ENCODE measurements around the gene SEL1L2. TPM values are rescaled to one million over a fixed set of nuclear protein-coding genes. Genes with fewer than 3 reads are reported as not detected.

Gene SEL1L2
- total RNA-seq, 4 donors from 2014 or later = not detected

DNA sequence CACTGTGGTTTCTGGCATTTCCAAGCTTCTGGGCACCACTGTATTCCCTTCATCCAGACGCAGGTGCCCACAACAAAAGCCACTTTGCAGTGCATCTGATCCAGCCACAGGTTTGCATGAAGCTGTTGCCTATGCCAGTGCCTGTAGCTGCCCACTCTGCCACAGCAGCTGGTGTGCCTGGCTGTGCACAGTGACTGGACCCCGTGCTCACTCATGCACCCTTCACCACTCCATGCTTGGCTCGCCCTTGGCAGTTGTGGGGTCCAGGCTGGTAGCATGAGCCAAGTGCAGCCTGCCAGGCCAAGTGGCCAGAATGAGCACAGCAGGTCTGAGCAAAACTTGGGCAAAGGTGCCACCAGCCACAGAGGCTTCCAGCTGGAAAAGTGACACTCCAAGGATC lies 42.7 kb downstream of the SEL1L2 start:
- H3K9me3 ChIP-seq = no peaks in the 10 kb centered on the region
- H3K27me3 ChIP-seq = no peaks in the 10 kb centered on the region
- no peak for DNase-seq
- WGBS, 2 donors = 67 to 73% methylated on average over 1 to 2 of the region's 3 CpGs
- H3K4me3 ChIP-seq = no peak overlapping the region
- no peak overlapping the region for H3K27ac ChIP-seq
- intact Hi-C loops (cut with DNase I) = no loop called here
- TF ChIP-seq POLR2A (IDR thresholded peaks at IDR 0.05) (no peak), CTCF (IDR thresholded peaks at IDR 0.05) (no peak)
- H3K4me1 ChIP-seq = no peaks in the 10 kb centered on the region
- no peaks in the 10 kb centered on the region for H3K36me3 ChIP-seq

- no peak for TF ChIP-seq POLR2A (IDR thresholded peaks at IDR 0.05)
- TF ChIP-seq CTCF (IDR thresholded peaks at IDR 0.05) = no peak
- Histone ChIP-seq H3K4me3 (no peak overlapping the region), H3K36me3 (no peaks in the 10 kb centered on the region), H3K4me1 (no peaks in the 10 kb centered on the region), H3K27ac (no peak overlapping the region), H3K27me3 (no peaks in the 10 kb centered on the region), H3K9me3 (no peaks in the 10 kb centered on the region)
- DNase-seq = no peak
- WGBS, 2 donors = 75 to 77% methylated on average over 7 of the region's 7 CpGs
- intact Hi-C loops (cut with DNase I) = no loop called here
Measured at GRCh38 chr20:13941031-13941430, 49.4 kb downstream of the SEL1L2 start.

DNA sequence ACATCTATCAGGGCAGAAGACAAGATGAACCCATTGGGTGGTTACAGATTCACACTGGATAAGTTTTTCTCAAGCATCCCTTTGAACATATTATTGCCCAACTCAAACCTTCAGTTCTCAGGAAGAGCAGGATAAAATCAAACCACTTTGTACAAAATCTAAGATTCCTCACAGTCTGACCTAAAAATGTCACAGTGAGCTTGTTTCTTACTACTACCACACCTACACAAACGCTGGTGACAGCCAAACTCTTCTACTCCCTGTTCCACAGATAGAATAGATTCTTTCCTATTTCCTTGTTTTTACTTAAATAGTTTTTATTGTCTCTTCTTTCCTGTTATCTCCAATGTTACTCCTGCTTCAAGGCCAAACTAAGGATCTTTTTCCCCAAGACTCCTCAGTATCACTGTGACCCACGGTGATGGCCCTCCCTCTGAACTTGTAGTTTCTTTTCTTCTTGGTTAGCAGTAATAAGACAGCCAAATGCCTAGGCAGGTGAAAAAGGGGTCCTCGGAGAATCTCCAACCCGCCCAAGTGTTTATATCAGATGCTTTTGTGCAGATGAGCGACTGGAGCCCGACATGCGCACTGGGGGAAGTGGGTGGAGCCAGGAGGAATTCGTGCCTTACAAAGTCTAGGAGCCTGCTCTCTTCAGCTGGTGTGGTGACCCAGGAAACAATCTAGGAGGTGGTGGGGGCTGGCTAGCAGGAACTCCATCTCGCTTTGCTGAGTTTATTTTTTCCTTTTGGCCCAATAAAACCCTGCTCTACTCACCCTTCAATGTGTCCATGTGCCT lies 53.4 kb downstream of the SEL1L2 start:
- Histone ChIP-seq H3K27ac (no peak overlapping the region), H3K36me3 (no peaks in the 10 kb centered on the region), H3K27me3 (no peaks in the 10 kb centered on the region), H3K4me3 (no peak overlapping the region), H3K4me1 (no peaks in the 10 kb centered on the region), H3K9me3 (no peaks in the 10 kb centered on the region)
- intact Hi-C loops (cut with DNase I) = no loop called here
- no peak for DNase-seq
- WGBS, 2 donors = 60 to 79% methylated on average over 6 to 9 of the region's 9 CpGs
- TF ChIP-seq CTCF (IDR thresholded peaks at IDR 0.05) = no peak
- no peak for TF ChIP-seq POLR2A (IDR thresholded peaks at IDR 0.05)

GRCh38 chr20:13934992-13935894 lies 55.2 kb downstream of the SEL1L2 start:
- Histone ChIP-seq H3K4me3 (no peak overlapping the region), H3K36me3 (no peaks in the 10 kb centered on the region), H3K27ac (no peak overlapping the region), H3K4me1 (no peaks in the 10 kb centered on the region), H3K27me3 (no peaks in the 10 kb centered on the region), H3K9me3 (no peaks in the 10 kb centered on the region)
- TF ChIP-seq POLR2A (IDR thresholded peaks at IDR 0.05) = no peak
- no peak for TF ChIP-seq CTCF (IDR thresholded peaks at IDR 0.05)
- 44 to 48% methylated on average over 6 of the region's 6 CpGs for WGBS, 2 donors
- no peak for DNase-seq
- intact Hi-C loops (cut with DNase I) = no loop called here

DNA sequence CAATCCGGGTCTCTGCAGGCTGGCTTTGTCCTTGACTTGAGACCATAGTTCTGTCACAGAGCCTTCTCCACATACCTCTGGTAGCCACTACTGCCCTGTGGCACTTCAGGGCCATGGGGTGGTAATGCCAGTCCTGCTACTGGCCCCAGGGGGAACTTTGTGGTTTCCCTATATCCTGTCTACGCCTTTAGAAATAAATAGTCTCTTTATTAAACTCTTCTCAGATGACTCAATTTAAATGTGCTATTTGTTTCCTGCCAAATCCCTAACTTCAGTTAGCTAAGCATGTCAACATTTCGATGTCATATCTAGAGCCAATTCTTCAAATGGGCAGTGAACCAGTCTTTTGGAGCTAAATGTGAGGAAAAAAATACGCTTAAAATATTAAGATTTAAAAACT lies 60.1 kb downstream of the SEL1L2 start:
- H3K27ac ChIP-seq = no peak overlapping the region
- no peaks in the 10 kb centered on the region for H3K9me3 ChIP-seq
- H3K27me3 ChIP-seq = no peaks in the 10 kb centered on the region
- TF ChIP-seq POLR2A (IDR thresholded peaks at IDR 0.05) = no peak
- TF ChIP-seq CTCF (IDR thresholded peaks at IDR 0.05) = no peak
- no peak overlapping the region for H3K4me3 ChIP-seq
- DNase-seq = no peak
- intact Hi-C loops (cut with DNase I) = no loop called here
- H3K4me1 ChIP-seq = no peaks in the 10 kb centered on the region
- WGBS, 2 donors = 26 to 33% methylated on average over 4 of the region's 4 CpGs
- no peaks in the 10 kb centered on the region for H3K36me3 ChIP-seq

All from esophagus squamous epithelium (tissue), 5 donors.